Osteoblast (primary cell): ENCODE measurements around the gene HHATL. TPM values are rescaled to one million over a fixed set of nuclear protein-coding genes. Genes with fewer than 3 reads are reported as not detected.

Source experiments
- DNase-seq: peaks from one replicate; pipeline ENCODE4 v3.0.0; 2011; ENCODE audit warnings: low spot score, mixed read lengths; ENCODE audit not compliant: insufficient read length; ENCODE audit errors: missing footprints
- H2AFZ ChIP-seq: 2 replicates; pipeline ENCODE4 v1.6.0; 2011; ENCODE audit warnings: mild to moderate bottlenecking, low read length
- H3K27ac ChIP-seq: 2 replicates; pipeline ENCODE4 v1.5.1; 2011; ENCODE audit warnings: mild to moderate bottlenecking, low read depth, low read length, moderate library complexity
- H3K27me3 ChIP-seq: 2 replicates; pipeline ENCODE4 v1.6.0; 2012; ENCODE audit warnings: mild to moderate bottlenecking, control low read depth, inconsistent platforms, low read length, moderate library complexity; ENCODE audit not compliant: insufficient read depth
- H3K36me3 ChIP-seq: 2 replicates; pipeline ENCODE4 v1.5.1; 2011; ENCODE audit warnings: mild to moderate bottlenecking, low read length, control low read depth, moderate library complexity; ENCODE audit not compliant: insufficient read depth
- H3K4me1 ChIP-seq: 2 replicates; pipeline ENCODE4 v1.5.1; 2011; ENCODE audit warnings: mild to moderate bottlenecking, low read length, control low read depth, moderate library complexity; ENCODE audit not compliant: insufficient read depth
- H3K4me2 ChIP-seq: 2 replicates; pipeline ENCODE4 v1.6.0; 2011; ENCODE audit warnings: mild to moderate bottlenecking, low read length; ENCODE audit not compliant: insufficient read depth
- H3K4me3 ChIP-seq: fragments of 200-600 bp; sonication (generic); 3 replicates; pipeline ENCODE4 v1.5.1; 2012; ENCODE audit warnings: mild to moderate bottlenecking, low read length, inconsistent platforms; ENCODE audit not compliant: insufficient read depth
- H3K79me2 ChIP-seq: 2 replicates; pipeline ENCODE4 v1.6.0; 2012; ENCODE audit warnings: mild to moderate bottlenecking, low read length, control low read depth, inconsistent platforms; ENCODE audit not compliant: insufficient read depth
- H3K9me3 ChIP-seq: 2 replicates; pipeline ENCODE4 v1.5.1; 2011; ENCODE audit warnings: low read depth, low read length, control low read depth
- H4K20me1 ChIP-seq: 2 replicates; pipeline ENCODE4 v1.6.0; 2012; ENCODE audit warnings: mild to moderate bottlenecking, low read length, control low read depth; ENCODE audit not compliant: insufficient read depth
- CTCF ChIP-seq: IDR thresholded peaks from 2 replicates; pipeline ENCODE4 v1.5.1; 2011; ENCODE audit warnings: mild to moderate bottlenecking, low read depth, low read length, moderate library complexity; ENCODE audit errors: extremely low read depth
- total RNA-seq: library from RNA; depleted of rRNA; stranded (reverse); fragments of >200 nt; gene quantifications from 2 replicates; pipeline ENCODE4 v1.2.3, GENCODE V29; 2012

HHATL gene
- total RNA-seq, 1 donor = not detected

- Histone ChIP-seq H3K9me3 (no peaks in the 10 kb centered on the region), H4K20me1 (no peaks in the 10 kb centered on the region), H3K27ac (no peak overlapping the region), H3K4me1 (peaks cover 2% of the 10 kb centered on the region), H3K36me3 (no peaks in the 10 kb centered on the region), H2AFZ (no peak overlapping the region), H3K27me3 (peaks cover 31% of the 10 kb centered on the region), H3K4me3 (no peak overlapping the region), H3K79me2 (no peaks in the 10 kb centered on the region), H3K4me2 (no peak overlapping the region)
- TF ChIP-seq CTCF = no peak
- DNase-seq = peak; percentile 81
Observed at GRCh38 chr3:42686832-42687650, 15.6 kb downstream of the HHATL start.

GRCh38 chr3:42685891-42686820 lies 16.4 kb downstream of the HHATL start:
- peak; percentile 82 for DNase-seq
- no peaks in the 10 kb centered on the region for H3K36me3 ChIP-seq
- peak overlapping the region; percentile 33 for H3K4me3 ChIP-seq
- H4K20me1 ChIP-seq = no peaks in the 10 kb centered on the region
- peak overlapping the region; percentile 59 for H2AFZ ChIP-seq
- no peak for TF ChIP-seq CTCF
- H3K4me2 ChIP-seq = peak overlapping the region; percentile 48
- H3K9me3 ChIP-seq = no peaks in the 10 kb centered on the region
- H3K27me3 ChIP-seq = peaks cover 26% of the 10 kb centered on the region
- no peaks in the 10 kb centered on the region for H3K79me2 ChIP-seq
- peaks cover 2% of the 10 kb centered on the region for H3K4me1 ChIP-seq
- no peak overlapping the region for H3K27ac ChIP-seq

GRCh38 chr3:42685363-42685881 lies 17.2 kb downstream of the HHATL start, which contains the start of gene KLHL40:
KLHL40 (plus strand) TSS chr3:42685537; CDS start chr3:42685619, 82 bp downstream.
- Histone ChIP-seq H3K9me3 (no peaks in the 10 kb centered on the region), H3K27me3 (peaks cover 26% of the 10 kb centered on the region), H3K4me1 (peaks cover 8% of the 10 kb centered on the region), H3K4me3 (peak within 1 kb of the TSS; percentile 33), H3K27ac (no peak within 1 kb of the TSS), H3K36me3 (no peaks in the 10 kb centered on the region), H3K4me2 (peak within 1 kb of the TSS; percentile 48), H4K20me1 (peaks cover 2% of the 10 kb centered on the region), H3K79me2 (no peaks in the 10 kb centered on the region), H2AFZ (peak within 1 kb of the TSS; percentile 59)
- DNase-seq = peak; percentile 67
- no peak for TF ChIP-seq CTCF
